SU-DHL-6 (cell line): ENCODE measurements around the gene PILRB.

ENCODE experiments used
- H2AFZ ChIP-seq: fragments of 200-600 bp; sonication (generic); 2 replicates; pipeline ENCODE4 v1.6.1; 2014; ENCODE audit warnings: low read depth, mild to moderate bottlenecking, moderate library complexity, mixed read lengths, antibody characterized with exemption, low read length; ENCODE audit not compliant: severe bottlenecking
- H3F3A ChIP-seq: fragments of 200-600 bp; shearing (Covaris generic); 2 replicates; pipeline ENCODE4 v1.6.0; 2016; ENCODE audit warnings: antibody characterized with exemption, mild to moderate bottlenecking; ENCODE audit not compliant: insufficient read depth
- H3K27ac ChIP-seq: fragments of 200-600 bp; sonication (generic); 2 replicates; pipeline ENCODE4 v1.5.1; 2016; ENCODE audit warnings: low read depth, mild to moderate bottlenecking, low read length, moderate library complexity, mixed read lengths
- H3K27me3 ChIP-seq: fragments of 200-600 bp; sonication (generic), shearing (Covaris generic); 2 replicates; pipeline ENCODE4 v1.6.0; 2014; ENCODE audit warnings: mild to moderate bottlenecking, low read length
- H3K36me3 ChIP-seq: fragments of 200-600 bp; sonication (generic); 2 replicates; pipeline ENCODE4 v1.6.1; 2014; ENCODE audit warnings: mild to moderate bottlenecking, low read length, mixed read lengths
- H3K4me2 ChIP-seq: fragments of 300-600, 200-600 bp; shearing (Covaris generic), sonication (generic); 2 replicates; pipeline ENCODE4 v1.6.0; 2014; ENCODE audit warnings: low read length, low read depth, mild to moderate bottlenecking; ENCODE audit not compliant: poor library complexity, severe bottlenecking
- H3K4me3 ChIP-seq: fragments of 200-600 bp; sonication (generic); 2 replicates; pipeline ENCODE4 v1.5.1; 2014; ENCODE audit warnings: antibody characterized with exemption, low read length, mild to moderate bottlenecking, mixed read lengths; ENCODE audit not compliant: insufficient read depth, poor library complexity, severe bottlenecking
- H3K79me2 ChIP-seq: fragments of 200-600 bp; sonication (generic); 2 replicates; pipeline ENCODE4 v1.6.1; 2014; ENCODE audit warnings: mild to moderate bottlenecking, low read length, moderate library complexity; ENCODE audit not compliant: insufficient read depth
- H3K9ac ChIP-seq: fragments of 200-600 bp; sonication (generic); 2 replicates; pipeline ENCODE4 v1.7.0; 2014; ENCODE audit warnings: mild to moderate bottlenecking, low read length
- H3K9me2 ChIP-seq: fragments of 200-600 bp; sonication (generic); replicated peaks from 2 replicates; pipeline ENCODE4 v1.6.1; 2014; ENCODE audit warnings: low read length; ENCODE audit not compliant: insufficient read depth
- H3K9me3 ChIP-seq: fragments of 200-600 bp; sonication (generic); 2 replicates; pipeline ENCODE4 v1.6.1; 2014; ENCODE audit warnings: low read length, mixed read lengths; ENCODE audit not compliant: insufficient read depth
- H4K20me1 ChIP-seq: fragments of 200-600 bp; sonication (generic); 2 replicates; pipeline ENCODE4 v1.6.1; 2014; ENCODE audit warnings: low read depth, mild to moderate bottlenecking, antibody characterized with exemption, low read length, moderate library complexity, mixed read lengths
- EZH2phosphoT487 ChIP-seq: fragments of 200-600 bp; sonication (generic), shearing (Covaris generic); conservative IDR thresholded peaks from 2 replicates; pipeline ENCODE4 v1.6.1; 2018; ENCODE audit warnings: mild to moderate bottlenecking, antibody characterized with exemption, low read length, moderate library complexity, mixed read lengths
- TF ChIP-seq, protein P1 (sequence below): fragments of 200-600 bp; sonication (generic); IDR thresholded peaks from one replicate; pipeline ENCODE4 v1.5.1; 2017; ENCODE audit warnings: antibody characterized with exemption, mild to moderate bottlenecking, low read length, moderate library complexity; ENCODE audit not compliant: insufficient read depth, poor library complexity, severe bottlenecking

Gene PILRB

DNA sequence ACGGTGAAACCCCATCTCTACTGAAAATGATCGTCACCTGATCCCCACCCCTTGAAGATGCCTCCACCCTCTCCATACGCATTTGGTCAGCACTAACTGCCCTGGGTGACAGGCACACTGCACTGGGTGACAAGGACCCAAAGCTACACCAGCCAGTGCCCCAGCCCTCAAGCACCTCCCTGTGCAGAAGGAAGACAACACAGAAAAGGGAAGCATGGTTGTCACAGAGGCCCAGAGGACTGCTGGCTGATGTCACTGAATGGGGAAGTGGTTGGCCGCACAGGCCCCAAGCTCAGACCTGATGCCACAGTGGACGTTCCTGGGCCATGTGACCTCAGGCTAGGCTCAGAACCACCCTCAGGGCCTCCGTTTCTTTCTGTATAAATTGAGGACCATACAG is 11.2 kb downstream of the PILRB start:
- Histone ChIP-seq H3K4me2 (peak overlapping the region; percentile 49), H3F3A (peaks cover 50% of the 10 kb centered on the region), H3K79me2 (no peaks in the 10 kb centered on the region), H3K27ac (peak overlapping the region; percentile 87), H3K9me3 (no peaks in the 10 kb centered on the region), H3K9ac (peak overlapping the region; percentile 41), H2AFZ (no peak overlapping the region), H3K27me3 (no peaks in the 10 kb centered on the region), H3K4me3 (no peak overlapping the region), H3K36me3 (no peaks in the 10 kb centered on the region), H3K9me2 (no peaks in the 10 kb centered on the region), H4K20me1 (no peaks in the 10 kb centered on the region)
- TF ChIP-seq, protein P1, sequence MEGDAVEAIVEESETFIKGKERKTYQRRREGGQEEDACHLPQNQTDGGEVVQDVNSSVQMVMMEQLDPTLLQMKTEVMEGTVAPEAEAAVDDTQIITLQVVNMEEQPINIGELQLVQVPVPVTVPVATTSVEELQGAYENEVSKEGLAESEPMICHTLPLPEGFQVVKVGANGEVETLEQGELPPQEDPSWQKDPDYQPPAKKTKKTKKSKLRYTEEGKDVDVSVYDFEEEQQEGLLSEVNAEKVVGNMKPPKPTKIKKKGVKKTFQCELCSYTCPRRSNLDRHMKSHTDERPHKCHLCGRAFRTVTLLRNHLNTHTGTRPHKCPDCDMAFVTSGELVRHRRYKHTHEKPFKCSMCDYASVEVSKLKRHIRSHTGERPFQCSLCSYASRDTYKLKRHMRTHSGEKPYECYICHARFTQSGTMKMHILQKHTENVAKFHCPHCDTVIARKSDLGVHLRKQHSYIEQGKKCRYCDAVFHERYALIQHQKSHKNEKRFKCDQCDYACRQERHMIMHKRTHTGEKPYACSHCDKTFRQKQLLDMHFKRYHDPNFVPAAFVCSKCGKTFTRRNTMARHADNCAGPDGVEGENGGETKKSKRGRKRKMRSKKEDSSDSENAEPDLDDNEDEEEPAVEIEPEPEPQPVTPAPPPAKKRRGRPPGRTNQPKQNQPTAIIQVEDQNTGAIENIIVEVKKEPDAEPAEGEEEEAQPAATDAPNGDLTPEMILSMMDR = no peak
- no peak for TF ChIP-seq EZH2phosphoT487

DNA sequence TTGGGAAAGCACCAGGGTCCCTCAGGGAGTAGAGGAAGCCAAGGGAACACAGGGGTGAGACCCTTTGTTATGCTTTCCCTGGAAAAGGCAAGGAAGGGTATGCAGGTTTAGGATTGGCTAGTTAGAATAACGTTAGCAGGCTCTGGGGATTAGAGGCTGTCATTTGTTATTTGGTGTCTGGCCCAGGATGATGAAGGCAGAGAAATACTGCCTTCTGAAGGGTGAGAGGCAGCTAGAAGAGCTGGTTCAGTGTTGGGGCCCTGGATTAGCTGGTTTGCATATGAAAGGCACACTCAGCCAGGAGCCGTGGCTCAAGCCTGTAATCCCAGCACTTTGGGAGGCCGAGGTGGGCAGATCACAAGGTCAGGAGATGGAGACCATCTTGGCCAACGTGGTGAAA is 12.4 kb downstream of the PILRB start:
- no peaks in the 10 kb centered on the region for H3K79me2 ChIP-seq
- H3K27ac ChIP-seq = no peak overlapping the region
- H2AFZ ChIP-seq = no peak overlapping the region
- H4K20me1 ChIP-seq = no peaks in the 10 kb centered on the region
- H3K4me2 ChIP-seq = no peak overlapping the region
- H3K9me2 ChIP-seq = no peaks in the 10 kb centered on the region
- H3K9me3 ChIP-seq = no peaks in the 10 kb centered on the region
- H3K36me3 ChIP-seq = no peaks in the 10 kb centered on the region
- no peak overlapping the region for H3K9ac ChIP-seq
- TF ChIP-seq, protein P1 = no peak
- no peak for TF ChIP-seq EZH2phosphoT487
- no peaks in the 10 kb centered on the region for H3K27me3 ChIP-seq
- H3F3A ChIP-seq = peaks cover 46% of the 10 kb centered on the region
- H3K4me3 ChIP-seq = no peak overlapping the region

DNA sequence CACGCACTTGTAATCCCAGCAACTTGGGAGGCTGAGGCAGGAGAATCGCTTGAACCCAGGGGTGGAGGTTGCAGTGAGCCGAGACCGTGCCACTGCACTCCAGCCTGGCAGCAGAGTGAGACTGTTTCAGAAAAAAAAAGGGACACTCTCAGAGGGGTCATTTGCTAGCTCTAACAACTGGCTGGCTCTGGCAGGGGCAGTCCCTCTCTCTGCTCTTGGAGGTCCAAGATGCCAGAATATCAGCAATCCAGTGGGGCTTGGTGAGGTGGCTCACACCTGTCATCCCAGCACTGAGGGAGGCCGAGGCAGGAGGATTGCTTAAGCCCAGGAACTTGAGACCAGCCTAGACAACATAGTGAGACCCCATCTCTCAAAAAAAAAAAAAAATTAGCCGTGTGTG is 12.8 kb downstream of the PILRB start:
- no peak overlapping the region for H2AFZ ChIP-seq
- H3K27me3 ChIP-seq = no peaks in the 10 kb centered on the region
- H3K9me3 ChIP-seq = no peaks in the 10 kb centered on the region
- H3K4me3 ChIP-seq = no peak overlapping the region
- H3F3A ChIP-seq = peaks cover 43% of the 10 kb centered on the region
- no peaks in the 10 kb centered on the region for H3K79me2 ChIP-seq
- H3K36me3 ChIP-seq = no peaks in the 10 kb centered on the region
- no peak overlapping the region for H3K4me2 ChIP-seq
- no peak overlapping the region for H3K27ac ChIP-seq
- no peak overlapping the region for H3K9ac ChIP-seq
- no peaks in the 10 kb centered on the region for H3K9me2 ChIP-seq
- no peaks in the 10 kb centered on the region for H4K20me1 ChIP-seq
- TF ChIP-seq, protein P1 = no peak
- no peak for TF ChIP-seq EZH2phosphoT487
